ENCODE measurements around the gene GTF2H2.
"Not testable (repeated sequence)": the region's sequence is repeated elsewhere in the genome, so short reads cannot be mapped to it uniquely, and the experiment has no call there.

The GTF2H2 gene

GRCh38 chr5:71011194-71011792 lies 56.2 kb downstream of the GTF2H2 start:
- no peak for DNase-seq (ENCODE audit: low read depth)

DNA sequence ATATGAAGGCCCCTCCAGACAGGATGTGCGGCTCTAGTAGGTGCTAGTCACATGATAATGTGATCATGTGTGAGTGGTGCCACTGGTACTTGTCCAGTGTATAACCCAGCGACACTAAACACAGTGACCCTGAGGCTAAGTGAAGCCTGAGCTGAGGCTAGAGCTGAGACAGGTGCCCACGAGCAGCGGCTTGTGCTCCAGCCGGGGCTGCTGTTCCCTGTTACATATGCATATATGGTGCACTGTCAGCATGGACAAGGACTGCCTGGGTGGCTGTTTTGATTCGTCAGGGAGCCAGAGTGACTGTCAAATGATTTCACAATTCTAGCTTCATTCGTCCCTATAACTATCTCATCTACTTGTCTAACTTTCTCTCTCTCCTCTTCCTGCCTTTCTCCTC lies 60.5 kb downstream of the GTF2H2 start:
- DNase-seq (ENCODE audit: low read depth) = not testable (repeated sequence)

Data from stimulated activated CD8-positive, alpha-beta memory T cell treated with anti-CD3 and anti-CD28 coated beads, Interleukin-15, amount 100 ng/mL, for 24 hours (primary cell).